Ovary (tissue), 3 donors: ENCODE data around the gene BDNF.

Experiments used
- CTCF ChIP-seq, 3 donors: fragments of 450-650 bp in 2 of 3; fragments of 200-600 bp in 1 of 3; IDR thresholded peaks; one replicate each; pipeline versions ENCODE4 v1.5.1 to v1.8.0; 2016 to 2022; ENCODE audit warnings: antibody characterized with exemption in 3 of 3, mild to moderate bottlenecking in 1 of 3
- EP300 ChIP-seq: sonication (generic); formaldehyde crosslinking; IDR thresholded peaks from one replicate; pipeline ENCODE4 v1.6.1; 2017; ENCODE audit warnings: antibody characterized with exemption
- POLR2A ChIP-seq: fragments of 450-650 bp; IDR thresholded peaks from one replicate; pipeline ENCODE4 v1.6.1; 2017; ENCODE audit warnings: antibody characterized with exemption, mild to moderate bottlenecking, moderate library complexity
- donor health status: DM: no; HTN: no; CAD: no.

GRCh38 chr11:27719546-27719925 is 19.3 kb upstream of the BDNF start:
- no peak for TF ChIP-seq EP300
- no peak for TF ChIP-seq CTCF (IDR thresholded peaks at IDR 0.05)
- no peak for TF ChIP-seq POLR2A
